NB4 (cell line): ENCODE results near the gene LIG3.

Source experiments
- CTCF ChIP-seq: IDR thresholded peaks from one replicate; pipeline ENCODE4 v1.5.1; 2012; ENCODE audit warnings: low read depth, low read length
- MAX ChIP-seq: IDR thresholded peaks from 2 replicates; pipeline ENCODE4 v1.6.1; 2011; ENCODE audit warnings: low read depth, low read length

GRCh38 chr17:35018814-35019213 is 38.5 kb downstream of the LIG3 start:
- TF ChIP-seq CTCF (no peak), MAX (no peak)
